Stimulated activated naive CD8-positive, alpha-beta T cell treated with anti-CD3 and anti-CD28 coated beads, Interleukin-15, Interleukin-2, amounts not matched to agents 100 ng/mL and 50 ng/mL, for 24 hours (primary cell): ENCODE data around the gene GAL3ST1.

ENCODE experiments used
- H3K27ac Mint-ChIP-seq: one replicate; pipeline ENCODE4 v1.8.0; 2021; ENCODE audit warnings: mild to moderate bottlenecking, mixed read lengths
- H3K27me3 Mint-ChIP-seq: one replicate; pipeline ENCODE4 v1.8.0; 2021; ENCODE audit warnings: mixed read lengths
- H3K36me3 Mint-ChIP-seq: one replicate; pipeline ENCODE4 v1.8.0; 2021; ENCODE audit warnings: low read depth, mixed read lengths
- H3K4me1 Mint-ChIP-seq: one replicate; pipeline ENCODE4 v1.8.0; 2021; ENCODE audit warnings: low read depth, mixed read lengths
- H3K4me3 Mint-ChIP-seq: one replicate; pipeline ENCODE4 v1.8.0; 2021; ENCODE audit warnings: mild to moderate bottlenecking, mixed read lengths
- H3K9me3 Mint-ChIP-seq: one replicate; pipeline ENCODE4 v1.8.0; 2021; ENCODE audit warnings: mixed read lengths

GAL3ST1 gene

GRCh38 chr22:30514252-30514651, 60.2 kb downstream of the GAL3ST1 start:
- Mint-ChIP-seq H3K27ac (no peak overlapping the region), H3K4me1 (no peaks in the 10 kb centered on the region), H3K27me3 (no peaks in the 10 kb centered on the region), H3K4me3 (no peak overlapping the region), H3K36me3 (no peaks in the 10 kb centered on the region), H3K9me3 (no peaks in the 10 kb centered on the region)

GRCh38 chr22:30513462-30513861, 61.0 kb downstream of the GAL3ST1 start:
- Mint-ChIP-seq H3K27me3 (no peaks in the 10 kb centered on the region), H3K9me3 (no peaks in the 10 kb centered on the region), H3K4me3 (no peak overlapping the region), H3K27ac (no peak overlapping the region), H3K36me3 (no peaks in the 10 kb centered on the region), H3K4me1 (no peaks in the 10 kb centered on the region)

- H3K27ac Mint-ChIP-seq, result no peak overlapping the region
- no peaks in the 10 kb centered on the region for H3K36me3 Mint-ChIP-seq
- H3K4me1 Mint-ChIP-seq, result no peaks in the 10 kb centered on the region
- H3K27me3 Mint-ChIP-seq, result peaks cover 4% of the 10 kb centered on the region
- H3K4me3 Mint-ChIP-seq, result no peak overlapping the region
- H3K9me3 Mint-ChIP-seq, result no peaks in the 10 kb centered on the region
Measured at GRCh38 chr22:30511911-30512310, 62.6 kb downstream of the GAL3ST1 start.

DNA sequence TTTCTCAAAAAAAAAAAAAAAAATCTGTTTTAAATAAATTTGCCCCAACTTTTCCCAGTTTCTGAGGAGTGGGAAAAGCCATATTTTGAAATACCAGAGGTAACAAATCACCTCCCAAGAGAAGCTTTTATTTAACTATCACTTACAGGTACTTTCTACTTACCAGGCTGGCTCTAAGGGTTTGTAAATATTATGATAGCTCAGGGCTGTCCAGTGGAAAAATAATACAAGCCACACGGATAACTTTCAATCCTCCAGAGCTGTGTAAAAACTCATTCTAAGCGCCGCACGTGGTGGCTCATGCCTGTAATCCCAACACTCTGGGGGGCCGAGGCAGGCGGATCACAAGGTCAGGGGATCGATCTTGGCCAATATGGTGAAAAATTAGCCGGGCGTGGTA, 63.4 kb downstream of the GAL3ST1 start:
- Mint-ChIP-seq H3K27me3 (peaks cover 9% of the 10 kb centered on the region), H3K36me3 (no peaks in the 10 kb centered on the region), H3K4me3 (no peak overlapping the region), H3K9me3 (no peaks in the 10 kb centered on the region), H3K4me1 (no peaks in the 10 kb centered on the region), H3K27ac (no peak overlapping the region)

DNA sequence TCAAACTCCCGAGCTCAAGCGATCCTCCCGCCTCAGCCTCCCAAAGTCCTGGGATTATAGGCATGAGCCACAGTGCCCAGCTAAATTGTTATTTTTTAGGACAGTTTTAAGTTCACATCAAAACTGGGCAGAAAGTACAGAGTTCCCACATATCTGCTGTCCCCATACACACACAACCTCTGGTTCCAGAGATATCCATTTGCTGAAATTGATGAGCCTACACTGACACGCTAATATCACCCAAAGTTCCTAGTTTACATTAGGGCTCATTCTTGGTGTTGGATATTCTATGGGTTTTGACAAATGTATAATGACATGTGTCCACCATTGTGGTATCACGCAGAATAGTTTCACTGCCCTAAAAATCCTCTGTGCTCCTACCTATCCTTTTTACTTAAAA, 66.2 kb downstream of the GAL3ST1 start:
- Mint-ChIP-seq H3K36me3 (no peaks in the 10 kb centered on the region), H3K9me3 (no peaks in the 10 kb centered on the region), H3K4me1 (no peaks in the 10 kb centered on the region)

GRCh38 chr22:30507670-30508069, 66.8 kb downstream of the GAL3ST1 start:
- peaks cover 26% of the 10 kb centered on the region for H3K27me3 Mint-ChIP-seq
- H3K27ac Mint-ChIP-seq, result no peak overlapping the region
- no peaks in the 10 kb centered on the region for H3K36me3 Mint-ChIP-seq
- H3K4me1 Mint-ChIP-seq, result no peaks in the 10 kb centered on the region
- no peak overlapping the region for H3K4me3 Mint-ChIP-seq
- no peaks in the 10 kb centered on the region for H3K9me3 Mint-ChIP-seq

More for the DNA sequence above, 66.2 kb downstream of the GAL3ST1 start:
- no peak overlapping the region for H3K4me3 Mint-ChIP-seq
- peaks cover 26% of the 10 kb centered on the region for H3K27me3 Mint-ChIP-seq
- H3K27ac Mint-ChIP-seq, result no peak overlapping the region

GRCh38 chr22:30506507-30506968, 67.9 kb downstream of the GAL3ST1 start:
- Mint-ChIP-seq H3K36me3 (no peaks in the 10 kb centered on the region), H3K9me3 (no peaks in the 10 kb centered on the region), H3K27me3 (peaks cover 26% of the 10 kb centered on the region), H3K4me1 (no peaks in the 10 kb centered on the region), H3K27ac (no peak overlapping the region), H3K4me3 (no peak overlapping the region)
